Hypothalamus (tissue), 51 donors: Measurements from ENCODE around the gene TRIM3.
"Not testable (repeated sequence)": the region's sequence is repeated elsewhere in the genome, so short reads cannot be mapped to it uniquely, and the experiment has no call there.

Experiments used
- DNase-seq, 51 donors: peaks; one replicate each; lab custom pipeline; 2025; lab: John Stamatoyannopoulos, UW

The TRIM3 gene

DNA sequence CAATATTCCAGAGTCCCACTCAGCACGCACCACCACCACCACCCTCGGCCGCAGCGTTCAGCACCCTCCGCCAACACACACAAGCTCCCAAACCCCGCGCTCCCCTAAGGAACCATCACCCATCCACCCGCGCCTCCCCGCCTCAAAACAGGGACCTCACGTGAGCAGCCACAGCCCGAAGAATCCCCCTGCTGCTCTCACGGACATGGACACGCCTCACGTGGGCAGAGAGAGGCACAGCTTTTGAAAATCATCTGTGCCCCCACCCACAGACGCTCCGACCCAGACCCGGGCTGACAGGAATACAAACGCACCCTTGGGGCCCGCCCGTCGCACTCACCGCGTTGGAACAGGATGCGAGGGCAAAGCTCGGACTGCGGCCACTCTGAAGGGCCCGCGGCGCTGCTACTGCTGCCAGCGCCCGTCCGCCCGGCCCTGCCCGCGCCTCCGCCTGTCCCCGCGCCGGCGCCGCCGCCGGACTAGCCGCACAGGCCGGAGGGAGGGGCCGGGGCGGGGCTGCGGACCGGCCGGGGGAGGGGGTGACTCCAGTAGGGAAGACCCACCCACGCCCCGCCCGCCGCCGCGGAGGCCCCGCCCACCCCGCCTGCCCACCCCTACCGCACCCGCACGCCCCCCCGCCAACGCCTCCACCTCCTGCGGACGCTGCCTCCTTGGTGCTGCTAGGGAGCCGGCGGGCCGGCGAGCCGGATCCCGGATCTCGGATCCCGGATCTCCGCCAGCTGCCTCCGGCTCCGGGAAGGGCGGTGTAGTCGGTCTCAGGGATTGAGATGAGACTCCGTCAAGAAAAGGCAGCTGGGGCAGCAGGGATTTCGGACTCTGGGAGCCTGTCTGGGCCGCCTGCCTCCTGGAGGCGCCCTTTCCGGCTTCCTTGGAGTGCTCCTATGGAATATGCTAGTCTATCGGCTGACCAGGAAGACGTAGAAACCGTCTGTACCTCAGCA is at the start of gene TRIM3:
TRIM3 (minus strand) TSS at position 491 of the 962 bp plus-strand sequence. CDS start 8,246 bp downstream, outside the sequence.
- peak; percentile 32 to 98 (median 88) for DNase-seq

DNA sequence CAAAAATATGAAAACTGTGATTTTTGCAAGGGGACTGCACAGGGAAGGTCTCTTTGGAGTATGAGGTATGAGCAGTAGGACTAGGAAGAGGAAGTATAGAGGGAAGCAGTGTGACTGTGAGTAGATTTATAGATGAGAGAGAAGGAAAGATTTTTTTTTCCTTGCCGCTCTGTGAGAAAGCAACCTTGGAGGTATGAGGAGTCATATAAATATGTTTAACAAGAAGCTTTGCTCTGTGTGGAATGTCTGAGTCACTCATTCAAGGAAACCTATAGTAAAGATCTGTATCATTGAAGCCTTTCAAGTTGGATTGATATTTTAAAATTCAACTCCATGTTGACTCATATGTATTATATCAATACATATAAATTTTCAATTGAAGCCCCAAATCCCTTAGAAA is 49.5 kb upstream of the TRIM3 start:
- no peak for DNase-seq

DNA sequence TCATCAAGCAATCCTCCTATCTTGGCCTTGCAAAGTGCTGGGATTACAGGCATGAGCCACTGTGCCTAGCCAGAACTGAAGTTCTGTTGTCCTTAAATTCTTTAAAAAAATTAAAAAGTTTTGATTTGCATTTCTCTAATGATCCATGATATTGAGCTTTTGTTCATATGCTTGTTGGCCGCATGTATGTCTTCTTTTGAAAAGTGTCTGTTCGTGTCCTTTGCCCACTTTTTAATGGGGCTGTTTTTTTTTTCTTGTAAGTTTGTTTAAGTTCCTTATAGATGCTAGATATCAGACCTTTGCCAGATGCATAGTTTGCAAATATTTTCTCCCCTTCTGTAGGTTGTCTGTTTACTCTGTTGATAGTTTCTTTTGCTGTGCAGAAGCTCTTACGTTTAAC is 48.2 kb upstream of the TRIM3 start:
- not testable (repeated sequence) for DNase-seq

DNA sequence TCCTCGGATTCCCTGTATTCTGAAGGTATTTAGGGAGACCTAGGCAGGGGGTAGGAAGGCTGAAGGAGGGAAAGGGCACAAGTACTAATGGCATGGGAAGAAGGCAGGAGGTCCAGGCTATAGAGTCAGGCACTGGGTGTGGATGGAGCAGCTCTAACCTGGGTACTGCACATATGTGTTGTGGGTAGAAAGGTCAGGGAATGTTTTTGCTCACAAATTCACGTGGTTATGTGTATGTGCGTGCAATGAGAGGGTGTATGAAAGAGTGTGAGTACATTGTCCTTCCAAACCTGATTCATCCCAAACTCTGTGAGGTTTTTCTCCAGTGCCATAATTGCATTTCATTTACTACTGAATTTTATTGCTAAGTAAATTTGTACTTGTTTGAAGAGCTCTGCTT is 46.5 kb upstream of the TRIM3 start:
- DNase-seq, result no peak

DNA sequence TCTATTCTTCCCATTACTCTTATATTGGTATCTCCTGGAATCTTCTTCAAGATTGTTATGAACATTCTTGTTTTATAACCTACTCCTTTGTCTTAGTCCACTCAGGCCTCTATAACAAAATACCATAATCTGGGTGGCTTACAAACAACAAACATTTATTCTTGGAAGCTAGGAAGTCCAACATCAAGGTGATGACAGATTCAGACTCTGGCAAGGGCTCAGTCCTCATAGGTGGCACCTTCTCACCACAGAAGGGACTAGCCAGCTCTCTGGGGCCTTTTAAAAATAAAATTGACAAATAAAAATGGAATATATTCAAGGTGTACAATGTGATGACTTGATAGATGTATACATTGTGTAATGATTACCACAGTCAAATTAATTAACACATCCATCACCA is 43.1 kb upstream of the TRIM3 start:
- DNase-seq, result no peak

DNA sequence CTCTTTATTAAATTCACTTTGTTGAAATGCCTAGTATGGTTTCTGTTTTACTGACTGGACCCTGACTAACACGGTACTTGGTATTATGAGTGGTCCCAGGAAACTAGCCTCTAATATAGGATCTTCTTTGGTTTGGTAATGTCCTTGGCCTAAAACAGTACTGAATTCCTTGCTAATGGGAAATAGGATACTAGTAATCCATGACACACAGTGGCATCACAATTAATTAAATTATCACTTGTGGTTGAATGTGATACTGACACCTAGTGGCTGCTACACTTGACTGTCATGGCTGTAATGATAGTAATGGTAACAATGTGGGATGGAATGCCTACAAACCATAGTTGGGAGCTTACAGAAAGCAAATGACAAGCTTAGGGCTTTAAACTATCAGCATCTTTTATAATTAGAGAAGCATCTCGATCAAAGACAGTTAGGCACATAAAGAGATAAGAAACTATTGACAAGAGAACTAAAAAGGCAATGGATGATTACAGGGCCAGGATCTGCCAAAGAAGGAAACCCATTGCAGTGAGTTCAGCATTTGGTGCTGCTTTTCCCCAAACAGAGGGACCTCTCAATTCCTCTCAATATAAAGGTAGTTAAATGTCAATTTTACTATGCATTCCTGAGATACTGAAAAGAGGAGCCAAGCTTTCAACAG is 32.0 kb upstream of the TRIM3 start:
- DNase-seq, result peak in 4 of 51 donors; percentile 2 to 34 (median 13)

DNA sequence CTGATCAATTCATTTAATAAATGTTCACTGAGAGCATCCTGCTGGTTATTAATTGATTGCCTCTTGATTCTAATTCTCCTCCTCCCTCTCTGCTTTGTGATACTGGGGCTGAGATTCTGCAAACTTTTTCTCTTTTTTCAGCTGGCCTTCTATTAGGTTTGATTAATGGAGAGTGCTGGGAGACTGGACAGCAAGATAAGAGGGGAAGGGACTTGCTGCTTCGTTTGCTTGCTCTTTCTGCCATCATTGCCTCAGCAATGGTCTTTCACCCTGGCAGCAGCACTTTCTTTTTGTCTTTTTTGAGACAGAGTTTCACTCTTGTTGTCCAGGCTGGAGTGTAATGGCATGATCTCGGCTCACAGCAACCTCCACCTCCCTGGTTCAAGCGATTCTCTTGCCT is 30.4 kb upstream of the TRIM3 start:
- DNase-seq, result no peak

DNA sequence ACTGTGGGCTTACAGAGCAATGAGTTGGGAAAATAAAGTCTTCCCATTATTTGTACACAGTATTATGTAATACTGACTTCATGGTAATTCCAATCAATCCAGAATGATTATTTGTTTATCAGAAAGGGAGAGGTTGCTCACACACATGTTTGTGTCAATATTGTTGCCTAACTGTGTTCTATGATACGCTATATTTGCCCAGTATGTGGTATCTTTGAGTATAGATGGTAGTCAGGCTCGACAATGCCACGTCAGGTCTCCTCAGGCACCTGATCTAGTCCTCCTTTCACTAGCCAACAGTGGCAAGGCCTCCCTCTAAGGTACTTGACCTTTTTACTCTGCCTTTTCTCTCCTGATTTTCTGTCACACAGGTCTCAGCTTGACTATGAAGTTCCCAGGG is 28.6 kb upstream of the TRIM3 start:
- DNase-seq, result no peak

DNA sequence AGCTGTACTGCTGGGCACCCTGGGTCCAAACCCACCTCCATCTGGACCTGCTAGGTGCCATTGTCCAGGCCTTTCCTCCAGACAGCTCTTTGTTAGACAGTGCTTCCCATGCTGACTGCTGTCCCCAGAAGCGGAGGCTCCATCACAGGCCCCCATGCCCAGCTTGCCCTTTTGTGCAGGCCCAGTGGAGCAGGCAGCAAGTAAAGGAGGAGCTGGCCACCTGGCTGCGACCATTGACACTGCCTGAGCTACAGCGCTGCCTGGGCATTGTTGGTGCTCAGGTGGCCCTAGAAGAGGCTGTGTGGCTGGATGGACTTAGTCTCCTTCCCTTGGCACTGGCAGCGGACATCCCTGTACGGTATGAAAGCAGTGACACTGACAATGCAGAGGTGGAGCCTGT is 24.8 kb upstream of the TRIM3 start:
- DNase-seq, result no peak

DNA sequence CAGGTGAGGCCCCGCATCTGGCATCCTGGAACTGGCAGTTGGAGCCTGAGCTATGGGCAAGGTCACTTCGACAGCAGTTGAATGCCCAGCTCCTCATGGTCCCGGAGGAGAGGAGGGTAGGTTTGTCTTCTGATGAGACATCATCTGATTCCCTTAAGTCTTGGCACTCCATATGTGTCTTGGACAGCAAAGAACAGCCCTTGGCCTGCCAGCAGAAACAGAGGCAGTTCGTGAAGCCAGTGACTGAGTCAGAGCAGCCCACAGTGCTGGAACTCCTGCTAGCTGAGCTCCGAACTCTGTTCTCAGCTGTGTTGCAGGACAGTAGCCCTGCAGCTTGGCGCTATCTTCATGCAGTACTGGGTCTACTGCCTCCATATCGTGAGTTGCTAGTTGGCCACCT is 24.4 kb upstream of the TRIM3 start:
- peak in 1 of 51 donors; percentile 31 for DNase-seq

DNA sequence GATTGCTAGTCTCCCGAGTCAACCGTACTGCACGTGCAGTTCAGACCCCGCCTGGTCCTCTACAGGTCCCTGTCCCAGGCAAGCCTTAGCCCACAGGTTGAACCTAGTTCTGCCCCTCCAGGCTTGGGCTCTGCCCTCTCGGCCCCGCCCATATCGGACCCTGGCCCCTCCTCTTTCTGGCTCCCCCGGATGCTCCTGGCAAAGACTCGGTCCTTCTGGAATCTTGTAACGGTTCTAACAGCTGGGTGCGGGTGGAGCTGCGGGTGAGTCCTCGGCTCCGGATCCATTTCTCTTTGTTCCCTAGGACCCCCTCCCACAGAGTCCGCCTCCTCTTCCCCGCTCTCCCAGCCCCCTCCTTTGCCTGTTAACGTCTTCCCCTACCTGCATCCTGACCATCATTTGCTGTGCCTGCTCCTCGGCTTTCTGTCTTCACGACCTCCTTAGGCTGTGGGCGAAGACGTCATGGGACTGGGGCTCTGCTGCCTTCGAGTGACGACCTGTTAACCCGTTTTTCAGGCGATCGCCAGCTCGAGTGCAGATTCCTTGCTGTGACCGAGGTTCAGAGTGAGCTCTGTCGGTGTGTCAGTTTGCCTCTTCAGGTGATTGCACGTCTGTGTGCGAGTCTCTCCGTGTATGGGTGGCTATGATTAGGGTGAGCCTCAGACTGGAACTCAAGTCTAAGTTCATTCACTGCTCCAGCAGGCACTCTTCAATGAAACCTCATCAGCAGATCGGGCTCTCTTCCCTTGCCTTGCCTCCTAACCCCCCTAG is 23.5 kb upstream of the TRIM3 start, which contains the start of gene DNHD1:
DNHD1 (plus strand) TSS at position 212 of the 771 bp plus-strand sequence. CDS start 936 bp downstream, outside the sequence.
- peak in 1 of 51 donors; percentile 23 for DNase-seq

DNA sequence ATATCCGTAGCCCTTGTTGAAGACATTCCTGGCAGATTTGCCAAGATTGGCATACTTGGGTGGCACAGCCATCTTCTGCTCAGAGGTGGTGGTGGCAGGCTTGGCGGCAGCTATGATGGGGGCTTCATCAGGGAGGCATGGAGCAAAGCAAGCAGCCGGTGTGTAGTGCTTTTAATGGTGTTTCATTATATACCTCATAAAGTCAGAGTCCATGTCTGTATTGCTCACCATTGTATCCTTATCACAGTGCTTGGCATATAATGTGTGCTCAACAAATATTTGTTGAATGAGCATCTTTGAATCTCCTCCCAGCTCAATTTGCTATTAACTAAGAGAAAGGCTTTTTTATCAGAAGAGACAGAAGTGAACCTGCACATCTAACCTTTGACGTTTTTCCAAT is 15.6 kb upstream of the TRIM3 start:
- no peak for DNase-seq

DNA sequence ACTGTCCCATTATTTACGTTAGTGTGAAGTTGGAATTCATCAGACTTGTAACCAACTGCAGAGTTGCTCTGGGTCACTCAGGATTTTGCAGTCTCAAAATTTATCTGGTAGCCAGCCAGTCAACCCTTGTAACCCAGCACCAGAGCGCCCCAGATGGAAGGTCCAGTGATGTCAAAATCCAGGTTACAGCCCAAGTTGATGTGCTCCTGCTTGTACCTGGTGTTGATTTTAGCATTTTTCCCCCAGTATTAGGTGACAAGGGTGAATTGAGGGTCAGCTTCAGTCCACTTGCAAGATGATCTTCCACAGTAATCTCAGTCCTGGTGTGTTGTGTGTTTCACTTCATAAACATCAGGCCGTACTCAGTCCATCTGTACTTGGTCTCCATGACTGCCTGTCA is 15.1 kb upstream of the TRIM3 start:
- no peak for DNase-seq

DNA sequence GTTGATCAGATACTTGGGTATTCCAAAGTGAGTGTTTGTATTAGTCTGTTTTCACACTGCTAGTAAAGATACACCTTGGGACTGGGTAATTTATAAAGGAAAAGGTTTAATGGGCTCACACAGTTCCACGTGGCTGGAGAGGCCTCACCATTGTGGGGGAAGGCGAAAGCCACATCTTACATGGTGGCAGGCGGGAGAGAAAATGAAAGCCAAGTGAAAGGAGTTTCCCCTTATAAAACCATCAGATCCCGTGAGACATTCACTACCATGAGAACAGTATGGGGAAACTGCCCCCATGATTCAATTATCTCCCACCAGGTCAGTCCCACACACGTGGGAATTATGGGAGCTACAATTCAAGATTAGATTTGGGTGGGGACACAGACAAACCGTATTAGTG is 14.6 kb upstream of the TRIM3 start:
- DNase-seq, result no peak

DNA sequence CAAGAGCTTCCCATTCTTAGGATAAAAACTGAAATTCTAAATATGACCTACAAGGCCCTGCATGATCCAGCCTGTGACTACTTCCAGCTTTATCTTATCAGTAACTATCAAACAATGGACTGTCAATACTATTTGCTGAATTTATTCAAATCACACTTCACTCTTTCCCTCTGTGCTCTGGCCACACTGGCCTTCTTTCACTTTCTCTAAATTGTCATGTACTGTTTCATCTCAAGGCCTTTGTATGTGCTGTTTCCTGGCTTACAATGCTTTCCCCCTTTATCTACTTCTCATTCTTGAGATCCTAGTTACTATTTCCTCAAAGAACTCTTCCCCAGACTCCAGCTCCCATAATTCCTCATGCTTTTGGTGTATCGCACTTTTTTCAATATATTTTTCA is 13.2 kb upstream of the TRIM3 start:
- DNase-seq, result no peak

DNA sequence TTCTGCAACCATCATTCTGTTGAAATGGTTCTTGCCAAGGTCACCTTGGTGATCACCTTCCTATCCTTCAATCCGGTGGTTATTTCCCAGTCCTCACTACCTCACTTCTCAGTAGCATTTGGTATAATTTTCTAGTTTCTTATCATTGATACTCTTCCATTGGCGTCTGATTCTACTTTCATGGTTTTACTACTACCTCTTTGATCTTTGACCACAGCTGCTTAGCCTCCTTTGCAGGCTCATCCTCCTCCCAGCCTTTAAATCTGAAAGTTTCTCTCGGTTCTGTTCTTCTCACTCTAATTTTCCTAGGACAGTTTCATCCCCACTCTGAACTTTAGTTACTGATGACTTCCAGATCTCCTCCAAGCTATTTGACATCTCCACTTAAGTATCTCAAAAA is 12.5 kb upstream of the TRIM3 start:
- no peak for DNase-seq

DNA sequence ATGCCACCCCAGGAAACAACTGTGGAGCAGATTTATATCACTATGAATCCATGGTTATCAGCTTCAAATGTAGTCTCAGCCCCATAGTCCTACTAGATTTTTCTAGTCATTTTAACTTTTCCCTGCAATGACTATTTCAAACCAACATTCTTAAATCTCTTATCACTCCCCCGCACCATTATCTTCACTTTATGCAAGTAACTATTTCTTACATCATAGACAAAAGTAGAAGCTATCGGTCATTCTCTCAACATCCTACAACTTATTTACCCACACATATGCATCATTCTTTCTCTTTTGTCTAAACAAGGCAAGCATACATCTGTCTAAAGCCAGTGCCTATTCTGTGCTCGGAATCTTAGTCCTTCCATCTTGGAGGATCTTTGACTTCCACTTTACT is 11.9 kb upstream of the TRIM3 start:
- no peak for DNase-seq

DNA sequence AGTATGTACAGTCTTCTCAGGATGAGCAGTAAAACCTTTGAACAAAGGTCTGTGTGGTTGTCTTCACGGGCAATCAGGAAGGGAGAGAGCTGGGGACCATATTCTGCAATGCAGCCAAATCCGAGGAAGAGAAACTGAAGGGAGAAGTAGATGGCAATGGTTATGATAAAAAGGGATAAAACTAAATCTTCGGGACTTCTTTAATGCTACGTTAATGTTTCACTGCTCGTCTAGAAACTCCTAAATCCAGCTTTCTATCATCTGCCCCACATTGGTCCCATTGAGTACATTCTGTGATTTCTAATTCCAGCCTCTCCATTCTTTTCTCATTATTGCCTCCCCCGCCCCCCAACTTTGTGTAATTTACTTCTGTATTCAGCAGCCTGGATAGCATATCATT is 9.3 kb upstream of the TRIM3 start:
- DNase-seq, result no peak

DNA sequence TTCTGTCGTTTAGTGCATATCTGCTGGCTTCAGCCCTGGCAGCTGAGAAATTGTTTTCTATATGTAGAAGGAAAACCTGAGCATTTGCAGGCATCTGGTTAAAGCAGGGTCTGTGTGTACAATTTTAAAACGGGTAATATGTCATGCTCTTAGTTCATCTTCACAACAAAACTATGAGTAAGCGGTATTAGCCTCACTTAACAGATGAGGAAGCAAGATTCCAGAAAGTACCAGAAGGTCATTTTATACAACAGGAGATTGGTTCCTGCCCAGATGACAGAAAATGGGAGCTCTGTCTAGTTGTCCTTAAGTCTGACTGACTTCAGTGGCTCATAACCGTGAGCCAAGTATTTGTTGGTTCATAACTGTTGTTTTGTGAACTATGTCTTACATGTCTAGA is 8.7 kb upstream of the TRIM3 start:
- DNase-seq, result no peak

DNA sequence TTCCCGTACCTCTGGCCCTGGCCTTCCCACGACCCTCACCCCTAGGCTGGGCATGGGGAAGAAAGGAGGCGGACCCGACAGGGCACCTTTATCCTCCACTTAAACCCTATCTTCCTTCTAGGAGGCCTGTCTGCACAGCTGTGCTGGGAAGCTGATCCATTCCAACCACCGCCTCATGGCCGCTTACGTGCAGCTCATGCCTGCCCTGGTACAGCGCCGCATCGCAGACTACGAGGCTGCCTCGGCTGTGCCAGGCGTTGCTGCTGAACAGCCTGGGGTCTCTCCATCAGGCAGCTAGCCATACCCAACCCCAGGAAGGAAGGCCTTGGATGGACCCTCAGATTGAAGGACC is 8.2 kb upstream of the TRIM3 start:
- DNase-seq, result peak in 2 of 51 donors; percentile 20 to 45
